GM18858 (cell line): ENCODE results near the gene OR10A6.

Source experiments
- ATAC-seq: cut with Tn5 transposase; IDR thresholded peaks from one replicate; pipeline ENCODE4 v1.9.1; 2021; ENCODE audit not compliant: unreplicated experiment

The OR10A6 gene, protein sequence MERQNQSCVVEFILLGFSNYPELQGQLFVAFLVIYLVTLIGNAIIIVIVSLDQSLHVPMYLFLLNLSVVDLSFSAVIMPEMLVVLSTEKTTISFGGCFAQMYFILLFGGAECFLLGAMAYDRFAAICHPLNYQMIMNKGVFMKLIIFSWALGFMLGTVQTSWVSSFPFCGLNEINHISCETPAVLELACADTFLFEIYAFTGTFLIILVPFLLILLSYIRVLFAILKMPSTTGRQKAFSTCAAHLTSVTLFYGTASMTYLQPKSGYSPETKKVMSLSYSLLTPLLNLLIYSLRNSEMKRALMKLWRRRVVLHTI

DNA sequence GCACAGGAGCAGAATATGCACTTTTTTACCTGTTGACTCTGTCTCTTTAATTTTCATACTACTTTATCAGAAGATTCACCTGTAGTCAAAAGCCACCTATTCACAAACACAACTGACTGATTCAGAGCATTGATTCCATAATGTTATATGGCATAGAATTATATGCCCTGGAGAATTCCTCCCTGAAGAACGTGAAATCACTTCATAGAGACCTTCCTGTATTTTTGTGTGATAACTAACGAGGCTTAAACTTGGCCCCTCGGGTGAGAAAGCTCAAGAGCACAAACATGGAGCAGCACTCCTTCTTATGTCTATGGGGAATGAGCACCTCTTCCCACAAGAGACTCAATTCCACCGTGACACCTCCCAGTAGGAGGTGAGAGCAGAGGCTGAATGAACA, at the start of gene OR10A6:
TSS of gene OR10A6 (minus strand) at position 101 of the 400 bp plus-strand sequence. CDS start 2,606 bp downstream, outside the sequence.
- ATAC-seq, result no peak

DNA sequence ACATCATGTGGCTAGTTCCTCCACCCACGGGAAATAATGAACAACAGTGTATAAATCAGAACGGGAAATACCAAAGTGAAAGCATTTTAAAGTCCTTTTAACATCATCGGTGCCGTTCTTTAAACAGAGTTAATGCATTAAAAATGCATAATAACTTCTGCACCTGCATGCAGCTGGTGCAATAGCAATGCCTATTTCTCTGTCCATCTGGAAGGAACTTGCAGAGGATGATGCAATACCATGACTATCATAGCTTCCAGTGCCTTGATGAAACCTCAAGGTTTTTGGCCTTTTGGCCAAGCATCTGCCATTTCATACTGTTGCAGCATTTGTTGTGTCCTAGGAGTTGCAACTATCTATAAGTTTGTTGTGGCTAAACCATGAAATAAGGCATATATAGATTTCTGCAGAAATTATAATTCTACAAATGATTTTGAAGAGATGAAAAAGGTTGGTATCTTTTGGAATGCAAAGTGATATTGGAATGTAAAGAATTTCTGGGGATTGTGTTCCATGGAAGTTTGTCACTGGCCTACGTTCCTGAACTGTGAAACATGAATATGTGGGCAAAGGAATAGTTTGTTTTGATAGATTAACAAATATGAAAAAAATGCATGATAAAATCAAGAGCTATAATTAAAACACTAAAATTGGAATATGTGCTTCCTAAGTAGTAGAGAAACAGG, 46.3 kb upstream of the OR10A6 start:
- no peak for ATAC-seq

DNA sequence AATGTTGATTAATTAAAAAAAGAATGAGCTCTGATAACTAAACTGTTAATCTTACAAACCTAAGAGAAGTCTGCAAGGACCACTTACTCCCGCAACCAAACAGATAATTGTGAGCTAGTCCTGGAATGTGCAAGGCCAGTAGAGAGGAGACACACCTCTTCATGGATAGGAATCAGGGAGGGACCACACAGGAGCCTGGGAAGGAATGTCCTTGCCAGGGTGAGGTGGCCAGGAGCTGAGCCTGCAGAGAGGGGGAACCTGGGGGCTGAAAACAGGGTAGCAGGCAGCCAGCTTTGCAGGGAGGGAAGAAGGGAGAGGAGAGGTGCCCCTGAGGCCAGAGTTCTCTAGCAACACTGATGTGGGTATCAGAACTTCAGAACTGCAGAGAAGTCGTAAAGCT, 43.6 kb upstream of the OR10A6 start:
- no peak for ATAC-seq

DNA sequence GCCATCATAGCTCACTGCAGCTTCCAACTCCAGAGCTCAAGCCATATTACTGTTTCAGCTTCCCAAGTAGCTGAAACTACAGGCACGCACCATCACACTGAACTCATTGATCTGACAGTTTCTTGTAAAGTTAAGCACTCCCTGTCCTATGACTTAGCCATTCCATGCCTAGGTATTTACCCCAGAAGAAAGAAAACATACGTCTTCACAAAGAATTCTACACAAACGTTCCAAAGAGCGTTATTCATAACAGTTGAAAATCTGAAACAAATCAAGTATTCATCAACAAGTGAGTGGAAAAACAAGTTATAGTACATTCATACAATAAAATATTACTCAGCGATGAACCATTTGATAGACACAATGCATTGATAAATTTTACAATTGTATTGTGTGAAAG, 41.9 kb upstream of the OR10A6 start:
- no peak for ATAC-seq

DNA sequence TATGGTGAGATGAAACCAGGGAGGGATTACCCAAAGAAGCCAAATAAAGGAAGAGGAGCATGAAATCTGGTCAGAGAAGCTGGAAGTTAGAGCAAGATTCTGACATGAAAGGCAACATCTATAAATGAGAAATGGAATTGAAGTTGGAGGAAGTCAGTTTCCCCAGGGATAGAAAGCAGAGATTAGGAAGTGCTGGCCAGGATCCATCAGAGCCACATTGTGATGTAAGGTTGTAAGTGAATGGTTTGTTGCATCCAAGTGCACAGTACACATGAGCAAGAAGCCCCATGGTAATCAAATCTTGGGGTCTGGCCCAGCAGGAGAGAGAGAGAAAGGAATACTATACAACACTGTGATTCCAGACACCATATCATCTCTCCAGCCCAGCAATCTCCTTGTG, 40.8 kb upstream of the OR10A6 start:
- no peak for ATAC-seq

DNA sequence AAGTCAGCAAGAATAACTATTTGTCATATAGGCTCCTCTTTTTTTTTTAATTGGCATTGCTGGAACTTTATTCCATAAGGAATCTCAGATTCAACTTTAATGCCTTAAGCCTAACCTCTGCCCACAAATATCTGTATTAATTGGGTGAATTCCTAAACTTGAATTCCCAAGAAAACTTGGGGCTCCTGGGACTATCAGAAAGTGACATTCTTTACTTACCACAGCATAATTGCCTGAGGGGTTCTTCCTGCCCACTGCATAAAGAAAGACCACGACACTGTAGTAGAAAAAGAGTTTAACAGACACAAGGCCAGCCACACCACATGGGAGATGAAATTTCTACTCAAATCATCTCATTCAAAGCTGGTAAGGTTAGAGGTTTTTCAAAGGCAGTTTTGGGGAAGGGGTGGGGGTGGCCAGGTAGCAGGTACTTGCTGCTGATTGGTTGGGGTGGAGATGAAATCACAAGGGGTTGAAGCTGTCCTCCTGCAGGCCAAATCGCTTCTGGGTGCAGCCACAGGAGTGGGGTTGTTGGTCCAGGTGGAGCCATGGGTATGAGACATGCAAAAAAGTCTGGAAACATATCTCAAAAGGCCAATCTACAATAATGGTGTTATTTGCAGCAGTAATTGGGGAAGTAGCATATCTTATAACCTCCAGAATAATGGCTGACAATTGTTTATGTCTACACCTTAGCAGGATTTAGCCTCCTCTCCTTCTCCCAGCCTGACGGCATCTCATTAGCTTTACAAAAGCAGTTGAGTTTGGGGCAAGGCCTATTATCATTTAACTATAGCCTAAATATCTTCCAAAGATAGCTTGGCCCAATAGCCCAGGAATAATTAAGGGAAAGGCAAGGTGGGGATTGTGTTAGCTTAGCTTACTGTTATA, 38.9 kb upstream of the OR10A6 start:
- ATAC-seq, result no peak

DNA sequence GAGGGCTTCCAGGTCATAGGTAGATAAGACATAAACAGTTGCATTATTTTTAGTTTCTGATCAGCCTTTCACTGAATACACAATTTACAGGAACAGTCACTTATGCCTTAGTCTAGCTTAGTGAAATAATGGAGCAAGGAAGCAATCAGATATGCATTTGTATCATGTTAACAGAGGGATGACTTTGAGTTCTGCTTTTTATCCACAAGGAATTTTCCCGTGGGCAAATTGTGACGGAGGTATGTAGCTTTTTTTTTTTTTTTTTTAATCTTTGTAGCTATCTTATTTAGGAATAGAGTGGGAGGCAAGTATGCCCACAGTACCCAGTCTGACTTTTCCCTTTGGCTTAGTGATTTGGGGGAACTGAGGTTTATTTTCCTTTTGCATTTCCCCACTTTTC, 37.6 kb upstream of the OR10A6 start:
- no peak for ATAC-seq

DNA sequence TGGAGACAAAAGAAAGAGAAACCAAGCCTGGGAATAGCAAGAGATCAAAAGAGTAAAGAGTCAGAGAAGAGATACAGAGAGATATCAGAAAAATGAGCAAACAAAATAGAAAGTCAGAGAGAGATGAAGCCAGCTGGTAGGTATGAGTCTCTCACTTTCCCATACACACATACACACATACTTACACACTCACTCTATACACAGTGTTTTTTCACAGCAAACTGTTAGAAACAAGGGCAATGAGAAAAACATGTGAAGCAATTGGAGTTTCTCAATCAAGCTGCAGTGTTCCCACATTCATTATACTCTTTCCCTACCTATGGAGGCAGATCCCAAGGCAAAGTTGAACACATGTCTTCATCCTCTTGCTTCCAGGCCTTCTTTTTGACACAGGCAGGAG, 36.8 kb upstream of the OR10A6 start:
- no peak for ATAC-seq

DNA sequence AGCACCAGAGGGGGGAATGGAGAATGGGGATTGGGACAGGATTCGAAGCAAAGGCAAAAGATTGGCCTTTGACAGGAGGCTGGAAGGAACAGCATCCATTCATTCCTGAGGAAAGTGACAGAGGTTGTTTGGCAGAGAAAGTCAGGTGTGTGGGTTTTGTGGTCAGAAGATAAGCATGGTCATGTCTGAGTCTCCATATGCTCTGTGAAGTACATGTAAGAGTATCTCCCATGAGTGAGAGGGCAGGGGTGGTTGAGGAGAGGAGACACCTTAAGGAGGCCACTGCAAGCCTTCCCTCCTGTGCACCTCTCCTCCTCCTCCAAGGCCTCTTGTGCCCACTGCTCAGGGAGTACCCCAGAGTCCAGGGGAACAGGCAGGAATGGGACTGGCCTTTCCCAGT, 36.0 kb upstream of the OR10A6 start:
- ATAC-seq, result no peak

DNA sequence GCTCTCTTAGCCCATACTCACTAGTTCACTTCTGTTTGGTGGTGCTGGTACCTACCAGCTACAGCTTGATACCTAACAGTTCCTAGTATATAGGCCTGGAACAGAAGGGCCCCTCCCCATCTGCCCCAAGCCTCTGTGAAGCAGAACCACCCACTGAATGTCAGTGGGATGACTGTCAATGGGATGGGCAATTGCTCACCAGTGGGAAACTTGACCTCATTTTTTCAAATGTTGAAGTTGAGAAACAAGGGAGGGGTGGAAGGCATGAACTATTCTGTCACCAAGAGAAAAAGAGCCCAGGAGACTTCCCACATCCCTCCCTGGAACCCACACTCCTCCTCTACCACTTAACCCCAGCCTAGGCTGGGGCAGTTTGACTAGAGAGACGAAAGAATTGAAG, 34.3 kb upstream of the OR10A6 start, which contains the start of gene NLRP10:
TSS of gene NLRP10 (minus strand) at position 62 of the 400 bp plus-strand sequence. CDS start 1,952 bp downstream, outside the sequence.
- ATAC-seq, result no peak

DNA sequence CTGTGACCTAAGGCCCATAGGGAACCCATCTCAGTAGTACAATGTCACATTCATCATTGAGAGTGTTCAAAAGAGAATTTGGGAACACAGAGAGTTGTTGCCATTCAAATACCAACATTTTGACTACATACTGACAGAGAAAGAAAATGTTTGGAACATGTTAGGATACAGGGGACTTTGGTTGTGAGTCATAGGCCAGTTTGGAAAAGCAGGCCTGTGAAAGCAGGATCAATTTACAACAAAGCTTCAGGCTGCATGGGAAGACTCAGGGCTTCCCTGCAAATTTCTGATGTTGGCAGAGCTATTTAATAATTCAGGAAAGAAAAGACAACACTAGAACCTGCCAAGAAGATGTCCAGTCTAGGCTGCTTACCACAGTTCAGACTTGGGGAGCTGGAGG, 33.8 kb upstream of the OR10A6 start:
- no peak for ATAC-seq

DNA sequence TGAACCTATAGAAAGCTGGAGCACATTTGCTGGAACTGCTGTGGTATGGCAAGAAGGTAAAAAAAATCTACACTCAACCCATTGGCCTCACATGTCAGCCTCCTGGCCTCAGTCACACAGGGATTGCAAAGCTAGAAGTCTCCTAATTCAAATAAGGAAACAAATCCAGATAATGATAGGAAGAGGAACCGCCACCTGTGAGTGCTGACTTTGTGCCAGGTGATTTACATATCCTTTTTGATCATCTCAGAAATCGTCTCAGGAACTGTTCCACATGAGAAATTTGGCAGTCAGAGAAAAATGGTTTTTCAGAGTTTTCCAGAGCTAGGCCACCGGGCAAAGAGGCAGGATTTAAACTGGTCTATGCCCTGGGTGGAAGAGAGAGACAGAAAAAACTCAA, 33.2 kb upstream of the OR10A6 start:
- no peak for ATAC-seq

DNA sequence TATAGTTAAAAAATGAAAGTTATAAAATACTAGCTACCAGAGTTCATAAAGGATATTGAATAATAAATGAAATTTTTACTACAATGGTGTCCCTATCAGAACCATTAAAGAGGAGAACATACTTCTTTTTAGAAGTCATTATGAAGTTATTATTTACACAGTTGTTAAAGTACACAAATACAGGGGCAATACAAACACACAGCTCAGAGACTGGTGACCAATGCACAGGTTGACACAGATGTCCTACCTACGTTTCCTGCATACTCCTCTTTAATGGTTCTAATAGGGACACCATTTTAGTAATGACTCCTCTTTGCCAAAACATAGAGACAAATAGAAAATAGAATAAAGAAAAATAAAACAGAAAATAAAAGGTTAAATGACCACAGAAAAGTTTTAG, 24.1 kb upstream of the OR10A6 start:
- ATAC-seq, result no peak

DNA sequence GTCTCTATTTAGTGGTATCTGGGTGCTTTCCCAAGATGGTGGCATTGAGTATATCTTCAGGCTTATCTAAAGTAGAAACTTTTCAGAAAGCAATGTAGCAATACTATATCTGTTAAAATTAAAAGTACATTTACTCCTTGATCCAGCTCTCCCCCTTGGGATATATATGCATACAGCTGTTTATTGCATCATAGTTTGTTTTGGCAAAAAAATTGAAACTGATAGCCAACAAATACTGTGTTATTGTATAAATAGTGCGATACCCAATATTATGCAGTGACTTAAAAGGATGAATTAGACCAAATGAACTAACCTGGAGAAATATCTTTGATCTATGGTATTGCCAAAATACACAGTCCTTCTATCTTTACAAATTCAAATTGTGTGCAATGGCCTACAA, 18.9 kb upstream of the OR10A6 start:
- ATAC-seq, result no peak

DNA sequence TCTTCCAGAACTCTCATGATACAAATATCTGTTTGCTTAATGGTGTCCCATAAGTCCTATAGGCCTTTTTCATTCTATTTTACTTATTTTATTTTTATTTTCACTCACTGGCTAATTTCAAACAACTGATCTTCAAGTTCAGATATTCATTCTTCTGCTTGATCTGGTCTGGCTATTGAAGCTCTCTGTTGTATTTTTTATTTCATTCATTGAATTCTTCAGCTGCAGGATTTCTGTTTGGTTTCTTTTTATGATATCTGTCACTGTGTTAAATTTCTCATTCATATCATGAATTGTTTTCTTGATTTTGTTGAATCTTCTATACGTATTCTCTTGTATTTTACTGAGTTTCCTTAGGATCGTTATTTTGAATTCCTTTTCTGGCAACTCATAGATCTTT, 13.1 kb upstream of the OR10A6 start:
- no peak for ATAC-seq

DNA sequence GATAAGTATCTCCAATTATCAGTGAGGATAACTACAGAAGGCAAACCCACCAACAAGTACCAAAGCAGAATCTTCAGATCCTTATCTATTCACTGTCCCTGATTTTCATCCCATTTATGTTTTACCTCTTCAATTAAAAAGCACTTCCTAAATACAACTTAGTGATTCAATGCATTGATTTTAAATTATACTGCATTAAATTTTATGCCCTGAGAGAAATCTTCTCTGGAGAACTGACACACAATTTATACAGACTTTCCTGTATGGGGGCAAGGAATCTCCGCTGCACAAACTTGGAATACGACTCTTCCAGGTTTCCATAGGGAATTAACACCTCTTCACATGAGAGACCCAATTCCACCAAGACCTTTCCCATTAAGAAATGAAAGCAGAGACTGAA, 10.5 kb upstream of the OR10A6 start, which contains the start of gene OR10A3:
TSS of gene OR10A3 (minus strand) at position 101 of the 400 bp plus-strand sequence. CDS start 2,188 bp downstream, outside the sequence.
- ATAC-seq, result no peak

DNA sequence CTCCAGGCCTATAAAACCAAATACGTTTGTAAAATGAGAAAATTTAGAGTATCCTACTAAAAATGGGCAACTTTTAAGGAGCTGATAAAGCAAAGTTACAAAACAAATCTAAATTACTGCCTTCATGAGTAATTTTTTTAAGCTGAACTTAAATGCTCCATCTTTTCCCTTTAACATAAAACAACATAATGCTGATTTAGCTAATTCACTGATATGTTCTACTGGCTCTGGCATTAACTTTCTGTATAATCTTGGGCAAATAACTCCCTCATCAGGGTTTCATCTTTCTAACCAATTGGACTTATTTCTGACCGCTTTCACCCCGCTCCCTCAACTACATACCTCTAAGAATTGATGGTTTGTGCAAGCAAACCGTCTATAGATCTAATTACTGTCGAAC, 10.1 kb upstream of the OR10A6 start:
- no peak for ATAC-seq

DNA sequence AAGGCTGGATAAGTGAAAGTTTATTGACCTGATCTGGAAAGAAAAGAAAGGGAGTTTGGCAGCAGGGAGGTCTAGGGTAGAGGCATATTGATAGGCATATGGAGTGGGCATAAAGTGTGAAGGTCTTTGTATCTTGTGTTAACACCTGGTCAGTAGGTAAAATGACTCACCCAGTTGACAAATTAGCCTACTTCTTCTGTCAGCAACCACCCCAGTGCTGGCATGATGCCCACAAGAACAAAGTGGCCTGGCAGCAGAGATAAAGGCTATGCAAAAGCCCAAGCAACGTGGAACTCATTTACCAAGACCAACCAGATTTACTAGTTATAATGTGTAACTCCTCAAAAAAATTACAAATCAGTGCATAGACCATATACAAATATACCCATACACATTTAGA, 5.5 kb upstream of the OR10A6 start:
- ATAC-seq, result no peak

DNA sequence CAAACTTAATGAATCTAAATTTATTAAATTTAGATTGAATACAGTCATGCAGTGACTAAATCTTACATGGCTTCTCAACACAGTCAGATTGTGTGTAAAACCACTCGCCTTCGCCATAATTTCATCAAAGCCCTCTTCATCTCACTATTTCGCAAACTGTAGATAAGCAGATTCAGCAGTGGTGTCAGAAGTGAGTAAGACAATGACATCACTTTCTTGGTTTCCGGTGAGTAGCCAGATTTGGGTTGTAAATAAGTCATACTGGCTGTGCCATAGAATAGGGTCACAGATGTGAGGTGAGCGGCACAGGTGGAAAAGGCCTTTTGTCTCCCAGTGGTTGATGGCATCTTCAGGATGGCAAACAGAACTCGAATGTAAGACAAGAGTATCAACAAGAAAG, 3.4 kb downstream of the OR10A6 start:
- ATAC-seq, result no peak

DNA sequence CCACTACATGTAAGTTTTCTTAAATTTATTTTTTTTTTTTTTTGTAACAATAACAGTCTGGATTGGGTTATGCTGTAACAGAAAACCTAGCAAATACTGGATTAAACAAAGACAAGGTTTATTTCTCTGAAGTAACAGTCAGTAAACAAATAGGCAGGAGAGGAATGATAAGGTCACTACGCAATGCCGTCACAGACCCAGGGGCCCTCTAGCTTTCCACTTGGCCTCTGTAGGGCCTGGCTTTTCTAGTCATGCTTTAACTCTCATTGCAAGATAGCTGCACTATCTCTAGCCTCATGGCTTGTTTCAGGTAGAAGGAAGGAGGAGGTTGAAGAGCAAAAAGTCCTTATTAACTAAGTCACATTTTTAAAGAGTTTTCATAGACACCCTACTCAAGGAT, 6.5 kb downstream of the OR10A6 start:
- no peak for ATAC-seq

DNA sequence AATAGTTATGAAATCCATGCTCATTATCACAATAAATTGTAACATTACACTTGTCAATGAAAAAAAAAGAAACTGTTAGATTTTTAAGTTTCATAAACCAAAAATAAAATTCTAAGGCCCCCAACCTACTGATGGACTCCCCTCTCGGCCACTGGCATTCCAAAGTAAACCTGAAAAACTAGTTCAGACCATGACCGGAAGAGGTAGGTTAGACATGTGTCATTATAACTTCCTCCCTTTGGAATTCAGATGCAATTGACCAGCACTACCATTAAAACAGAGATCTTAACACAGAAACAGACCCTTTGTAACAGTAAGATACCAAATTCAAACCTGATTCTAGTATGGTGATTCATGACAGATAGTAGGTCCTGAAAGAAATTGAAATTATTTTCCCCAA, 12.9 kb downstream of the OR10A6 start:
- ATAC-seq, result no peak

DNA sequence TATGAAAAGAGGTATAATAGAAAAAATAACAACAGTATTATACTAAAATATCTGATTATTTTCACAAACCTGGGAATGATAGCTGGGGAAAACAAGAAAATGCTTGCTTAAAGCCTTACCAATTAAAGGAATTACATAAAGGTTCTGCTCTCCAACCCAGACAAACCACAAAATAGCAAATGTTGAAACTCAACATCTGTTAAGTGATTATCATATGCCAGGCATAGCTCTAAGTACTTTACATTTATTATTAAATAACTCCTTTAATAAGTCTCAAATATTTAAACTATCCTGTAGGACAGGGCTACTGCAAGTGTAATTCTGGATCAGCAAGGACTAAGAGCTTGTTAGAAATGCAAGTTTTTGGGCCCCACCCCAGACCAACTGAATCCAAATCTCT, 20.1 kb downstream of the OR10A6 start:
- ATAC-seq, result no peak
